Vagina (tissue), 2 donors: ENCODE data around the gene DNER.

Source experiments
- POLR2A ChIP-seq, 2 donors: fragments of 450-650 bp; IDR thresholded peaks; one replicate each; pipeline ENCODE4 v1.6.1; 2017; ENCODE audit warnings: antibody characterized with exemption in 2 of 2, mild to moderate bottlenecking in 2 of 2, moderate library complexity in 2 of 2
- POLR2AphosphoS5 ChIP-seq, 2 donors: sonication (generic); formaldehyde crosslinking; IDR thresholded peaks; one replicate each; pipeline ENCODE4 v1.9.0; 2017; ENCODE audit warnings: antibody characterized with exemption in 2 of 2, mild to moderate bottlenecking in 2 of 2, low read depth in 1 of 2; ENCODE audit not compliant: insufficient read depth in 1 of 2
- TF ChIP-seq, protein P1 (sequence below), 3 experiments: fragments of 450-650 bp in 2 of 3; fragments of 200-600 bp in 1 of 3; sonication (generic) in 1 of 3; IDR thresholded peaks; one replicate each; pipeline ENCODE4 v1.5.1; 2017 to 2019; ENCODE audit warnings: antibody characterized with exemption in 3 of 3, mild to moderate bottlenecking in 2 of 3, moderate library complexity in 2 of 3

- TF ChIP-seq POLR2A (IDR thresholded peaks at IDR 0.05) (no peak), POLR2AphosphoS5 (IDR thresholded peaks at IDR 0.05; ENCODE audit: insufficient read depth in 1 of 2, low read depth in 1 of 2) (no peak)
- TF ChIP-seq, protein P1, sequence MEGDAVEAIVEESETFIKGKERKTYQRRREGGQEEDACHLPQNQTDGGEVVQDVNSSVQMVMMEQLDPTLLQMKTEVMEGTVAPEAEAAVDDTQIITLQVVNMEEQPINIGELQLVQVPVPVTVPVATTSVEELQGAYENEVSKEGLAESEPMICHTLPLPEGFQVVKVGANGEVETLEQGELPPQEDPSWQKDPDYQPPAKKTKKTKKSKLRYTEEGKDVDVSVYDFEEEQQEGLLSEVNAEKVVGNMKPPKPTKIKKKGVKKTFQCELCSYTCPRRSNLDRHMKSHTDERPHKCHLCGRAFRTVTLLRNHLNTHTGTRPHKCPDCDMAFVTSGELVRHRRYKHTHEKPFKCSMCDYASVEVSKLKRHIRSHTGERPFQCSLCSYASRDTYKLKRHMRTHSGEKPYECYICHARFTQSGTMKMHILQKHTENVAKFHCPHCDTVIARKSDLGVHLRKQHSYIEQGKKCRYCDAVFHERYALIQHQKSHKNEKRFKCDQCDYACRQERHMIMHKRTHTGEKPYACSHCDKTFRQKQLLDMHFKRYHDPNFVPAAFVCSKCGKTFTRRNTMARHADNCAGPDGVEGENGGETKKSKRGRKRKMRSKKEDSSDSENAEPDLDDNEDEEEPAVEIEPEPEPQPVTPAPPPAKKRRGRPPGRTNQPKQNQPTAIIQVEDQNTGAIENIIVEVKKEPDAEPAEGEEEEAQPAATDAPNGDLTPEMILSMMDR (IDR thresholded peaks at IDR 0.05): no peak
Measured at GRCh38 chr2:229340086-229340760, 374.1 kb downstream of the DNER start.
